ENCODE results near the gene SLC17A9.

Gene SLC17A9

GRCh38 chr20:62908971-62909791 lies 43.3 kb upstream of the SLC17A9 start:
- no peak overlapping the region for H3K4me3 ChIP-seq (ENCODE audit: low read depth, low read length)
- TF ChIP-seq, protein P1, sequence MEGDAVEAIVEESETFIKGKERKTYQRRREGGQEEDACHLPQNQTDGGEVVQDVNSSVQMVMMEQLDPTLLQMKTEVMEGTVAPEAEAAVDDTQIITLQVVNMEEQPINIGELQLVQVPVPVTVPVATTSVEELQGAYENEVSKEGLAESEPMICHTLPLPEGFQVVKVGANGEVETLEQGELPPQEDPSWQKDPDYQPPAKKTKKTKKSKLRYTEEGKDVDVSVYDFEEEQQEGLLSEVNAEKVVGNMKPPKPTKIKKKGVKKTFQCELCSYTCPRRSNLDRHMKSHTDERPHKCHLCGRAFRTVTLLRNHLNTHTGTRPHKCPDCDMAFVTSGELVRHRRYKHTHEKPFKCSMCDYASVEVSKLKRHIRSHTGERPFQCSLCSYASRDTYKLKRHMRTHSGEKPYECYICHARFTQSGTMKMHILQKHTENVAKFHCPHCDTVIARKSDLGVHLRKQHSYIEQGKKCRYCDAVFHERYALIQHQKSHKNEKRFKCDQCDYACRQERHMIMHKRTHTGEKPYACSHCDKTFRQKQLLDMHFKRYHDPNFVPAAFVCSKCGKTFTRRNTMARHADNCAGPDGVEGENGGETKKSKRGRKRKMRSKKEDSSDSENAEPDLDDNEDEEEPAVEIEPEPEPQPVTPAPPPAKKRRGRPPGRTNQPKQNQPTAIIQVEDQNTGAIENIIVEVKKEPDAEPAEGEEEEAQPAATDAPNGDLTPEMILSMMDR (conservative IDR thresholded peaks at IDR 0.05; ENCODE audit: low read depth, low read length), result no peak
- DNase-seq (ENCODE audit: low read depth), result no peak

- TF ChIP-seq, protein P1 (conservative IDR thresholded peaks at IDR 0.05; ENCODE audit: low read depth, low read length), result no peak
- no peak for DNase-seq (ENCODE audit: low read depth)
Observed at GRCh38 chr20:62910217-62910766, 42.2 kb upstream of the SLC17A9 start.

GRCh38 chr20:62910777-62911497 lies 41.6 kb upstream of the SLC17A9 start:
- DNase-seq (ENCODE audit: low read depth), result no peak
- H3K4me3 ChIP-seq (ENCODE audit: low read depth, low read length), result no peak overlapping the region
- TF ChIP-seq, protein P1 (conservative IDR thresholded peaks at IDR 0.05; ENCODE audit: low read depth, low read length), result no peak

More at GRCh38 chr20:62910217-62910766, 42.2 kb upstream of the SLC17A9 start:
- no peak overlapping the region for H3K4me3 ChIP-seq (ENCODE audit: low read depth, low read length)

GRCh38 chr20:62911701-62912280 lies 40.7 kb upstream of the SLC17A9 start:
- DNase-seq (ENCODE audit: low read depth), result no peak
- H3K4me3 ChIP-seq (ENCODE audit: low read depth, low read length), result no peak overlapping the region
- TF ChIP-seq, protein P1 (conservative IDR thresholded peaks at IDR 0.05; ENCODE audit: low read depth, low read length), result no peak

- no peak for DNase-seq (ENCODE audit: low read depth)
- no peak overlapping the region for H3K4me3 ChIP-seq (ENCODE audit: low read depth, low read length)
- TF ChIP-seq, protein P1 (conservative IDR thresholded peaks at IDR 0.05; ENCODE audit: low read depth, low read length), result no peak
Observed at GRCh38 chr20:62913043-62913630, 39.4 kb upstream of the SLC17A9 start.

DNA sequence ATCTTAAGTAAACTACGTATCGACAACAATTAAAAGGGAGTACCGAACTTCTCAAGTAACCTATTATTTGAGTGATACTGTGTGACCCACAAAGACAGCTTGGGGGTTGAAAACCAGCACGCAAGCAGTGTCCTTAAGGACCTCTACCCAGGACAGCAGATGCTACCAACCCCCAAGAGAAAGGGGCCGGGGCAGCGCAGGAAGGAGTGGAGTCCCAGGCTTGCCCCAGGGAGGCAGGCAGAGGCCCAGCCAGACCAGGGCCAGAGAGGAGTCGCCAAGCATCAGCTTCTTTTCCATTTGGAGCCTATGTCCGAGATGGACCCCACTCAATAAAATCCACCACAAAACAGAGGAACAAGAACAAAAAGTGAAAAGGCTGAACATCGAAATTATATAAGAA lies 38.1 kb upstream of the SLC17A9 start:
- H3K4me3 ChIP-seq (ENCODE audit: low read depth, low read length), result no peak overlapping the region
- TF ChIP-seq, protein P1 (conservative IDR thresholded peaks at IDR 0.05; ENCODE audit: low read depth, low read length), result no peak
- DNase-seq (ENCODE audit: low read depth), result no peak

All from choroid plexus epithelial cell (primary cell).